GM12874 (cell line): ENCODE measurements around the gene BICD1.

ENCODE experiments used
- TF ChIP-seq, protein P1 (sequence below): IDR thresholded peaks from 2 replicates; pipeline ENCODE4 v1.5.1; 2011; ENCODE audit warnings: low read depth, mild to moderate bottlenecking, control low read depth, low read length, moderate library complexity; ENCODE audit not compliant: insufficient read depth

BICD1 gene

DNA sequence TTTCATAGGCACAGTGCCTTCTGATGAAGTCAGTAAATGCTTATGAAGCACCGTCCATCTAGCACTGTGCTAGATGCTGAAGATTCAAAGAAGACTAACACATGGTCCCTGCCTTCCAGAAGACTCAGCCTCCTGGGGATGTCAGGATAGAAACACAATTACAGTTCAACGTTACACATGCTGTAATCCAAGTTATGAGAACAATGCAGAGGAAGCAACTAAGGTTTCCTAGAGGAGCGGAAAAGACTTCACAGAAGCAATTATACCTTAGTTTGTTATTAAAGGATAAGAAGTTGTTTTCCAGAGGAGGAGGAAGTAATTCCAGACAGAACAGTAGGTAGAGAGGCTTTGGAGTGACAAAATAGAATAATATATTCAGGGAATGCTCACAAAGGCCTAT is 225.8 kb downstream of the BICD1 start:
- TF ChIP-seq, protein P1, sequence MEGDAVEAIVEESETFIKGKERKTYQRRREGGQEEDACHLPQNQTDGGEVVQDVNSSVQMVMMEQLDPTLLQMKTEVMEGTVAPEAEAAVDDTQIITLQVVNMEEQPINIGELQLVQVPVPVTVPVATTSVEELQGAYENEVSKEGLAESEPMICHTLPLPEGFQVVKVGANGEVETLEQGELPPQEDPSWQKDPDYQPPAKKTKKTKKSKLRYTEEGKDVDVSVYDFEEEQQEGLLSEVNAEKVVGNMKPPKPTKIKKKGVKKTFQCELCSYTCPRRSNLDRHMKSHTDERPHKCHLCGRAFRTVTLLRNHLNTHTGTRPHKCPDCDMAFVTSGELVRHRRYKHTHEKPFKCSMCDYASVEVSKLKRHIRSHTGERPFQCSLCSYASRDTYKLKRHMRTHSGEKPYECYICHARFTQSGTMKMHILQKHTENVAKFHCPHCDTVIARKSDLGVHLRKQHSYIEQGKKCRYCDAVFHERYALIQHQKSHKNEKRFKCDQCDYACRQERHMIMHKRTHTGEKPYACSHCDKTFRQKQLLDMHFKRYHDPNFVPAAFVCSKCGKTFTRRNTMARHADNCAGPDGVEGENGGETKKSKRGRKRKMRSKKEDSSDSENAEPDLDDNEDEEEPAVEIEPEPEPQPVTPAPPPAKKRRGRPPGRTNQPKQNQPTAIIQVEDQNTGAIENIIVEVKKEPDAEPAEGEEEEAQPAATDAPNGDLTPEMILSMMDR: no peak

DNA sequence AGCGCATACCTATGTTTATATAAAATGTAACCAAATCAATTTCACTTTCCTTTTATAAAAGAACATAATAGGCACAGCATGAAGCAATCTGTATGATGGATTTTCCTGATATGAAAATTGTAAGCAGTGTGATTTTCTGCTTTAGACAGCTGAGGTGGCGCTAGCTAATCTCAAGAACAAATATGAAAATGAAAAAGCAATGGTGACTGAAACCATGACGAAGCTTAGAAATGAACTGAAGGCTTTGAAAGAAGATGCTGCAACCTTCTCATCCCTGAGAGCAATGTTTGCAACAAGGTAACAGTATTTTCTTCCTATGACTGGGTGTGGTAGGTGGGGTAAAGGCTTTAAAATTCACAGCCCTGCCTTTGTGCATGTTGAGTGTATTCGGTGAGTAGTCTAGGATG is 227.7 kb downstream of the BICD1 start:
- TF ChIP-seq, protein P1: no peak

- TF ChIP-seq, protein P1: no peak
Observed at GRCh38 chr12:32336261-32336660, 229.6 kb downstream of the BICD1 start.

DNA sequence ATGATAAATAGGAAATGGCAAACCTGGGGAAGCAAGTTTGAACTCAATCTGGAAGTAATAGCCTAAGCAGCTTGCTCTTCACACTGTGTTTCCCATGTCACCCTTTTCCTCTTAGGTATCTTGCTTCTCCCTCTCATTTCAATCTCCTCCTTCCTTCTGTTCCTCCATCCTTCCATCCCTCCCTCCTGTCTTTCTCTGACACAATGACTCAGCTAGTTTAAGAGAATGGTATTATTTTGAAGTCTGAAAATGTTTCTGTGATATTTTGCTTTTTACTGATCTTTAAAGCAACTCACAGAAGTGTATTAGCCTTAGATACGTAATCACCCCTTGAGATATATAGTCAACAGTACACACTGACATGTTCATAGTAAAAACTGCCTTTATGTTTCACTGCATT is 236.8 kb downstream of the BICD1 start:
- TF ChIP-seq, protein P1: no peak

DNA sequence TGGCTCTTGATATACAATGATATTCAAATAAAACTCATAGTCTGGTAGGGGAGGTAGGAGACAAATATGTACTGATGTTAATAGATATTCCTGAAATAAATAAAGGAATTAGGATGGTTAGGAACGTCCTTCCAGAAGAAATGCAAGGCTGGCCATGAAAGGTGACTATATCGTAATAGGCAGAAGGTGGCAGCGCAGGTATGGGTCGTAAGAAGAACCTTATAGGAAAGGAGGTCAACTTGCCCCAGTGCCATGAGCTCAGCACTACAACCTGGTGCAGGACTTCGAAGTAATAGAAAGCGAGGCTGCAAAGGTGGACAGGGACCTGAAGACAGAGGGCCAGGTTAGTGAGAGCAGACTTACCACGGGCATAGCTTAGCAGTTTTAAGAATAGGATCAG is 237.4 kb downstream of the BICD1 start:
- TF ChIP-seq, protein P1: no peak

DNA sequence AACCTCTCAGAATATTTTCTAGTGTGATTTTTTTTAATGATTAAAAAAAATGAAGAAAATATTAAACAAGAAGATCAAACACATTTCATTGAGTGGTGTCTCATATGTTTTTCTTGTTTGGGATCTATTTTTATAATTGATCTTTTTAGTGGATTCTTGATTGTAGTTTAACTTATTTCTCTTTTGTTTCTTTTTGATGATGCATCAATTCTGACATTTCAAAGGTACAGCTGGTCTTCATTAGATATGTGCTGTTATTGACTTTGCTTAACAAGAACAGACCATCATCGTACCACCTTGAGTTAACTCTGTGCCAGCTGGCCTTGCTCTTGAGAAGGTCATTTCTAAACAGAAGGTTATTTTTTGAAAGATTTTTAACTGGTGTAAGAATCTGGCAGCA is 246.9 kb downstream of the BICD1 start:
- TF ChIP-seq, protein P1: no peak

DNA sequence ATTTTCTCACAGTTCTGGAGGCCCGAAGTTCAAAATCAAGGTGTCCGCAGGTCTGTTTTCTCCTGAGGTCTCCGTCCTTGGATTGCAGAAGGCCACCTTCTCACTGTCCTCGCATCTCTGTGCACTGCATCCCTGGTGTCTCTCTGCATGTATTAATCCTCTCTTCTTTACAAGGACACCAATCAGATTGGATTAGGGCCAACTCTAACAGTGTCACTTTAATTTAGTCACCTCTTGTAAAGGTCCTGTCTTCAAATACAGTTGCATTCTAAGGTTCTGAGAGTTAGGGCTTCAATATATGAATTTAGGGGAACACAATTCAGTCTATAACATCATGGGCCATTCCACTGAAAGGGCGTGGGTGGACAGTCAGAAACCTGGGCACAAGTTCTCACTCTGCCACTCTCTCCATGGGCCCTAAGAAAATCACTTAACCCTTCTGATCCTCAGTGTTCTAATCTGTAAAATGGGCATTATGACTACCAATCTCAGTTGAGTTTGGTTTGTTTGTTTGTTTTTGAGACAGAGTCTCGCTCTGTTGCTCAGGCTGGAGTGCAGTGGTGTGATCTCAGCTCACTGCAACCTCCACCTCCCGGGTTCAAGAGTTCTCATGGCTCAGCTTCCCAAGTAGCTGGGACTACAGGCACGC is 251.1 kb downstream of the BICD1 start:
- TF ChIP-seq, protein P1: no peak

GRCh38 chr12:32360956-32361355 is 254.3 kb downstream of the BICD1 start:
- TF ChIP-seq, protein P1: no peak
